NCI-H146 (cell line): ENCODE data around the gene SPATA31A5.
"Not testable (repeated sequence)": the region's sequence is repeated elsewhere in the genome, so short reads cannot be mapped to it uniquely, and the experiment has no call there.

Experiments used
- DNase-seq: peaks from one replicate; lab custom pipeline; 2025; lab: John Stamatoyannopoulos, UW

SPATA31A5 gene

DNA sequence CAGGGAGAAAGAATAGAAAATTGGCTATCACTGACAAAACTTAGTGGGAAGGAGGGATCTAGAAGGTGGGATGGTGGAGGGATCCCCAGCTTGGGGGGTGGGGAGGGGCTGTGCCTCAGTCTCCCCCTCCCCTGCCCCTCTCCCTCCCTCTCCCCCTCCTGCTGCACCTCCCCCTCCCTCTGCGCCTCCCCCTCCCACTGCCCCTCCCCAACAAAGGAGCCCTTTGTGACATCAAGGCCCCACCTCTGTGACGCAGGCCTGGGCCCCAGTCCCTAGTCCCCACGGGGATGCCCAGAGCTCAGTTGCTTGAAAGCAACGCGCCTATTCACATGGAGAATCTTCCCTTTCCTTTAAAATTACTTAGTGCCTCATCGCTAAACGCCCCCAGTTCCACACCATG lies at the start of gene SPATA31A5:
Gene SPATA31A5, plus strand, starts transcription at position 301 of the 400 bp plus-strand sequence. Its CDS starts 29 bp downstream, at position 330.
- not testable (repeated sequence) for DNase-seq

DNA sequence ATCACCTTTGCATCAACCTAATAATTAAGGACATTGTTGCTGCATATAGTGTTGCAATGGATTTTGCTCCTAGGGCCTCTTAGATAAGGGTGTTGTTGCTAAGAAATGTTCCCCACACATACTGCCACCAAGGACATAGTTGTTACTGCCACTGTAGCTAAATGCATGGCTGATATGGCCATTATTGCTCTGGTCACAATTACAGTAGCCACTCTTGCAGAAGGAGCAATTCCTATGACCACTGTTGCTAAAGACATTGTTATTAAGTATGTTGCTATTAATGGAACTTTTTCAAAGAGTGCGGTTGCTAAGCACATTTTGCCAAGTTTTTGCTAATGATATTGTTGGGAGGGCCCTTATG lies 48.8 kb downstream of the SPATA31A5 start:
- not testable (repeated sequence) for DNase-seq

GRCh38 chr9:60966382-60966781 lies 52.2 kb downstream of the SPATA31A5 start:
- not testable (repeated sequence) for DNase-seq
